Hepatocyte (in vitro differentiated cells): ENCODE data around the gene TM9SF4. TPM values are rescaled to one million over a fixed set of nuclear protein-coding genes. Genes with fewer than 3 reads are reported as not detected.

Experiments used
- DNase-seq: peaks from one replicate; pipeline ENCODE4 v3.0.0-alpha.2; 2016; ENCODE audit warnings: low spot score
- H2AFZ ChIP-seq: fragments of 200-600 bp; sonication (generic); 2 replicates; pipeline ENCODE4 v1.6.0; 2016; ENCODE audit warnings: antibody characterized with exemption, mild to moderate bottlenecking
- H3K27ac ChIP-seq: fragments of 200-600 bp; sonication (generic); 2 replicates; pipeline ENCODE4 v1.5.1; 2016; ENCODE audit warnings: mild to moderate bottlenecking
- H3K27me3 ChIP-seq: fragments of 200-600 bp; sonication (generic); 2 replicates; pipeline ENCODE4 v1.6.1; 2016
- H3K36me3 ChIP-seq: fragments of 200-600 bp; sonication (generic); replicated peaks from 2 replicates; pipeline ENCODE4 v1.5.1; 2016; ENCODE audit warnings: low read depth; ENCODE audit not compliant: insufficient read depth
- H3K4me1 ChIP-seq: fragments of 200-600 bp; sonication (generic); 2 replicates; pipeline ENCODE4 v1.5.1; 2016; ENCODE audit warnings: mild to moderate bottlenecking, moderate library complexity; ENCODE audit not compliant: insufficient read depth
- H3K4me2 ChIP-seq: fragments of 200-600 bp; sonication (generic); 2 replicates; pipeline ENCODE4 v1.6.0; 2016
- H3K4me3 ChIP-seq: fragments of 200-600 bp; sonication (generic); 2 replicates; pipeline ENCODE4 v1.5.1; 2016; ENCODE audit warnings: mild to moderate bottlenecking
- H3K79me2 ChIP-seq: fragments of 200-600 bp; sonication (generic); 2 replicates; pipeline ENCODE4 v1.6.0; 2017; ENCODE audit warnings: mild to moderate bottlenecking
- H3K9me2 ChIP-seq: fragments of 200-600 bp; sonication (generic); replicated peaks from 2 replicates; pipeline ENCODE4 v1.6.0; 2017; ENCODE audit warnings: mild to moderate bottlenecking; ENCODE audit not compliant: insufficient read depth
- H3K9me3 ChIP-seq: fragments of 200-600 bp; sonication (generic); 2 replicates; pipeline ENCODE4 v1.5.1; 2016; ENCODE audit warnings: low read depth, mild to moderate bottlenecking
- H4K20me1 ChIP-seq: fragments of 200-600 bp; sonication (generic); 2 replicates; pipeline ENCODE4 v1.6.0; 2016; ENCODE audit warnings: mild to moderate bottlenecking; ENCODE audit not compliant: insufficient read depth, poor library complexity, severe bottlenecking
- EZH2 ChIP-seq: fragments of 200-600 bp; sonication (generic); IDR thresholded peaks from 2 replicates; pipeline ENCODE4 v1.6.1; 2016; ENCODE audit warnings: antibody characterized with exemption, mild to moderate bottlenecking, borderline replicate concordance
- EZH2phosphoT487 ChIP-seq: fragments of 200-600 bp; sonication (generic); IDR thresholded peaks from one replicate; pipeline ENCODE4 v1.6.1; 2018; ENCODE audit warnings: antibody characterized with exemption, mild to moderate bottlenecking, low read depth, moderate library complexity; ENCODE audit not compliant: unreplicated experiment, severe bottlenecking
- WGBS: methylation state at CpG from one replicate; pipeline ENCODE4 v1.1.6; 2016; ENCODE audit warnings: low lambda C conversion rate; ENCODE audit errors: missing lambda C conversion rate; 5-methylcytosine and 5-hydroxymethylcytosine counted together
- polyA plus RNA-seq: library from polyadenylated mRNA; unstranded; fragments of >200 nt; fragmentation: Nextera tagmentation; extraction: Ambion mirVana; gene quantifications from 2 replicates; pipeline ENCODE4 v1.2.1, GENCODE V29; 2016
- total RNA-seq: library from RNA; depleted of rRNA; stranded (reverse); fragments of >200 nt; gene quantifications from 2 replicates; pipeline ENCODE4 v1.2.3, GENCODE V29; 2014
- TF ChIP-seq, protein P1 (sequence below): fragments of 200-600 bp; sonication (generic); IDR thresholded peaks from 2 replicates; pipeline ENCODE4 v1.5.1; 2016; ENCODE audit warnings: antibody characterized with exemption, mild to moderate bottlenecking; ENCODE audit not compliant: poor library complexity

Gene TM9SF4
- total and polyA plus RNA-seq, 2 experiments from 2014 or later: 65.3 to 86.4 TPM

DNA sequence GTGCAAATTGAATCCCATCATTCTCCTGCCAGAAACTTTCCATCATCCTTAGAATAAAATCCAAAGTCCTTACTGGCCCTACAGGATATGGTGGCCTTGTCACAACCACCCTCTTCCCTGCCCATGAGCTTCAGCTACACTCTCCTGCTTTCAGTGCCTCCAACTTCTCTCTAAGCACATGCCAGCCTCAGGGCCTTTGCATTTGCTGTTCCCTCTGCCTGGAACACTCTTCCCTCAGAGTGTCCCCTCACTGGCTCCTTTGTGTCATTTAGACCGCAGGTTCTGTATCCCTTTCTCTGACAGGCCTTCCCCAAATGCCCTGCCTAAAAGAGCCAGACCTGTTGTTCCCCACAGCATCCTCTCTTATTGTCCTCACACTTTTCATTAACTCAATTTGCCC, 39.2 kb upstream of the TM9SF4 start:
- H3K4me2 ChIP-seq: no peak overlapping the region
- whole genome bisulfite sequencing: 79% methylated on average over 1 of the region's 1 CpG
- TF ChIP-seq EZH2: no peak
- TF ChIP-seq, protein P1, sequence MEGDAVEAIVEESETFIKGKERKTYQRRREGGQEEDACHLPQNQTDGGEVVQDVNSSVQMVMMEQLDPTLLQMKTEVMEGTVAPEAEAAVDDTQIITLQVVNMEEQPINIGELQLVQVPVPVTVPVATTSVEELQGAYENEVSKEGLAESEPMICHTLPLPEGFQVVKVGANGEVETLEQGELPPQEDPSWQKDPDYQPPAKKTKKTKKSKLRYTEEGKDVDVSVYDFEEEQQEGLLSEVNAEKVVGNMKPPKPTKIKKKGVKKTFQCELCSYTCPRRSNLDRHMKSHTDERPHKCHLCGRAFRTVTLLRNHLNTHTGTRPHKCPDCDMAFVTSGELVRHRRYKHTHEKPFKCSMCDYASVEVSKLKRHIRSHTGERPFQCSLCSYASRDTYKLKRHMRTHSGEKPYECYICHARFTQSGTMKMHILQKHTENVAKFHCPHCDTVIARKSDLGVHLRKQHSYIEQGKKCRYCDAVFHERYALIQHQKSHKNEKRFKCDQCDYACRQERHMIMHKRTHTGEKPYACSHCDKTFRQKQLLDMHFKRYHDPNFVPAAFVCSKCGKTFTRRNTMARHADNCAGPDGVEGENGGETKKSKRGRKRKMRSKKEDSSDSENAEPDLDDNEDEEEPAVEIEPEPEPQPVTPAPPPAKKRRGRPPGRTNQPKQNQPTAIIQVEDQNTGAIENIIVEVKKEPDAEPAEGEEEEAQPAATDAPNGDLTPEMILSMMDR: no peak
- no peak for TF ChIP-seq EZH2phosphoT487
- H3K36me3 ChIP-seq: no peaks in the 10 kb centered on the region
- no peak overlapping the region for H3K4me3 ChIP-seq
- H3K27me3 ChIP-seq: peaks cover 21% of the 10 kb centered on the region
- H4K20me1 ChIP-seq: no peaks in the 10 kb centered on the region
- H3K79me2 ChIP-seq: no peaks in the 10 kb centered on the region
- no peaks in the 10 kb centered on the region for H3K9me2 ChIP-seq
- no peak overlapping the region for H3K27ac ChIP-seq
- DNase-seq: no peak
- H3K4me1 ChIP-seq: no peaks in the 10 kb centered on the region
- H3K9me3 ChIP-seq: no peaks in the 10 kb centered on the region
- no peak overlapping the region for H2AFZ ChIP-seq

DNA sequence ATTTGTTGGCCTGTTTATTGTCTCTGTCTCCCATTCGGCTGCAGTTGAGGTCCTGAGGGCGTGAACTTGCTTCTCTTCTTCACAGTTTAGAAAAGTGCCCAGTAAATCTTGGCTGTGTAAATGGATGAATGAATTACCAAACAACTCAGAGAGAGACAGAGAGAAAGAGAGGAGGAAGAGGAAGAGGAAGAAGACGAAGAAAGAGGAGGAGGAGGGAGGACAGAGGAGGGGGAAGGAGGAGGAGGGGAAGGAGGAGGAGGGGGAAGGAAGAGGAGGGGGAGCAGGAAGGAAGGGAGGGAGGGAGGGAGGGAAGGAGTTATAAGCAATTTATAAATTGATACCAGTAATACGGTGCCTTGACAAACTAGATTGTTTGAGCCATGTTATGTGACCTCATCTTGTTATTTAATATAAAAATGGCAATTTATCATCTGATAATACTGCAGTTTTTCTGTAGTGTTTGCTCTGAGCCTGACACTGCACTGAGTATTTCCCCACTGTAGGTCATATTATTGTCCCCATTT, 38.8 kb upstream of the TM9SF4 start:
- H2AFZ ChIP-seq: no peak overlapping the region
- H3K9me3 ChIP-seq: no peaks in the 10 kb centered on the region
- H3K27ac ChIP-seq: no peak overlapping the region
- peaks cover 25% of the 10 kb centered on the region for H3K27me3 ChIP-seq
- no peak overlapping the region for H3K4me3 ChIP-seq
- no peaks in the 10 kb centered on the region for H3K36me3 ChIP-seq
- TF ChIP-seq EZH2phosphoT487 (no peak), EZH2 (no peak)
- TF ChIP-seq, protein P1: no peak
- no peaks in the 10 kb centered on the region for H3K79me2 ChIP-seq
- H3K4me1 ChIP-seq: no peaks in the 10 kb centered on the region
- H4K20me1 ChIP-seq: no peaks in the 10 kb centered on the region
- H3K4me2 ChIP-seq: no peak overlapping the region
- DNase-seq: no peak
- no peaks in the 10 kb centered on the region for H3K9me2 ChIP-seq
- WGBS: 56% methylated on average over 4 of the region's 4 CpGs

DNA sequence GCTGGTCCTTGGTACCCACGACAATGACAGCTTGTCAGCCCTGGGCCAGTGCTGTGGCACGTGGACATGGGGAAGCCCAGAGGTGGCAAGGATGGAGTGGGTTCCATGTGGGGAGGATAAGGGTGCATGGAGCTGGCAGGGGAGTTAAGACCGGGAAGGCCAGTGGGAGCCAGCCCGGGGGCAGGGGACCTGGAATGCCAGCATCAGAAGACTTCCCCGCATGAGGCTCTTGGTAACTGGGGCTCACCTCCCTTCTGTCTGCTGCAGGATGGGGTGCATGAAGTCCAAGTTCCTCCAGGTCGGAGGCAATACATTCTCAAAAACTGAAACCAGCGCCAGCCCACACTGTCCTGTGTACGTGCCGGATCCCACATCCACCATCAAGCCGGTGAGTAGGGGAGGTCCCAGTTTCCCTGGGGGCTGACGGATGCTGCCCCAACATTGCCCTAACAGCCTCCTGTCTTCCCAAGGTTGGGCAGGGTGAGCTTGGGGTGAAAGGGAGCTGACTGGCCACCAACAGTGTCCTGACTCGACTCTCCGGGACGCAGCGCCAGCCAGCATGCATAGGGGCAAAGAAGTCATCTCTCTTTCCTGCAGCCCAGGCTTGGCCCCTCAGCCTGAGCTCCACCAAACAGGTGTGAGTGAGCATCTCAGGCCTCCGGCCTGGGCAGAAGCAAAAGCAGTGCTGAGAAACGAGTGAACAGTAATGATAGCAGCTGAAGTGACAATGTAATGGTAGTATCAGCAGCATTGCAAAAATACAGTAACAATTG, 37.9 kb upstream of the TM9SF4 start:
- 88% methylated on average over 17 of the region's 17 CpGs for WGBS
- Histone ChIP-seq H3K27ac (no peak overlapping the region), H3K79me2 (no peaks in the 10 kb centered on the region), H4K20me1 (no peaks in the 10 kb centered on the region), H2AFZ (no peak overlapping the region), H3K27me3 (peaks cover 33% of the 10 kb centered on the region), H3K9me3 (no peaks in the 10 kb centered on the region), H3K4me3 (no peak overlapping the region), H3K4me2 (no peak overlapping the region), H3K4me1 (no peaks in the 10 kb centered on the region), H3K36me3 (no peaks in the 10 kb centered on the region), H3K9me2 (no peaks in the 10 kb centered on the region)
- DNase-seq: no peak
- TF ChIP-seq, protein P1: no peak
- TF ChIP-seq EZH2: no peak
